ENCODE data around the gene LRRIQ3. TPM values are rescaled to one million over a fixed set of nuclear protein-coding genes. Genes with fewer than 3 reads are reported as not detected.

The LRRIQ3 gene, protein sequence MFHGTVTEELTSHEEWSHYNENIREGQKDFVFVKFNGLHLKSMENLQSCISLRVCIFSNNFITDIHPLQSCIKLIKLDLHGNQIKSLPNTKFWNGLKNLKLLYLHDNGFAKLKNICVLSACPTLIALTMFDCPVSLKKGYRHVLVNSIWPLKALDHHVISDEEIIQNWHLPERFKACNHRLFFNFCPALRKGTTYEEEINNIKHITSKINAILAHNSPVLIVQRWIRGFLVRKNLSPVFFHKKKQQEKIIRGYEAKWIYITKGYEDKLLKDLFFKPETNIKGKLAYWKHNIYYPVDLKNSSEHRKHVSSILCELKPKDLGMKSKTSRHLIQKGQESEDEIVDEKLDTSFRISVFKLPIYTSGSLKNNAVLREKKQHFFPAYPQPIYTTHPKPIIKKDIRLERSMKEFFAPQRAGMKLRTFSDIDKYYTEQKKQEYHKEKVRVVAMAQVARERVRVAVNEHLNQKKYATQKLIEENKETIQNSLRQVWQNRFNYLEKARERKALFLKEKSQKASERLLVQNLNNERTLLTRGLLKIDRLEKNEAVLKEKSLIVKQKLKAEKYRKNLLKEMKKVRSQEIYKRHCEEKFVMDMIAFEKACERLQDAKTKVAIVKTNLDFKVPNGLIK
- total RNA-seq = 0.39 and 0.53 TPM in 2 replicates

DNA sequence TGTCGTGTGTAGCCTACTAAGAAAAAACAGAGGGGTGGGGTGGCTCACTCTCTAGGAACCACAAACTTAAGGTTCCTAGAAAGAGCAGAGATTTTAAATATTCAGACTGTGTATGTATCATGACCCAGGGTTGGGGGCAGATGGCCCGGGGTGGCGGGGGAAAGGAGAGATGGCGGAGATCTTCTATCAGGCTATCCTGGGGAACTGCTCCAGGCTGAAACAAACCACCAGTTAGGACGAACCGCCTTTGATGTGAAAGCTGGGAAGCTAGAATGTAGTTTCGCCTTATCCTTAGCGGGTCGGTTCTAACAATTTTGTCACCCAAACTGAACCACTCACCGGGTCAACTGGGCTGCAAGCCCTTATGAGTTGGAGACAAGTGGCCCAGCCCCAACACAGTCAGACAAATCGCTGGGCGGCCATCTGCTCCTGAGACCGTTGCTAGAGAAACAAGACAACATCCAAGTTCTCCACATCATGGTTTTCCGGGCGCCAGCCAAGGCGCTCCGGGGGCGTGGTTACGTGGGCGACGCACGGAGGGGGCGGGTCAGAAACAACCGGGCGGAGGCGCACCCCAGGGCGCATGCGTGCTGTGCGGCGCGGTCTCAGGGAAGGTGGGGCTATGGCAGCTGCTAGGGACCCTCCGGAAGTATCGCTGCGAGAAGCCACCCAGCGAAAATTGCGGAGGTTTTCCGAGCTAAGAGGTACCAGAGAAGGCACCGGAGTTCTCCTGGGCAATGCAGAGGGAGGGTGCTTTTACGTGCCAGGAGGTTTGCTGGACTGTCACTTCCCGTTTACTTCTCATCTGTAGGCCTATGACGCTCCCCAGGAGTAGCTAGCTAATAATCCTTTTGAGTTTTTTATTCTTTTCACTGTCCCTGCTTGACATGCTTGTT, at the start of gene LRRIQ3, which contains the start of gene FPGT:
TSS of gene LRRIQ3 (minus strand) at position 520 of the 896 bp plus-strand sequence. CDS start 14,492 bp downstream, outside the sequence.
TSS of gene FPGT (plus strand) at position 586 of the 896 bp plus-strand sequence. CDS start at position 623, 37 bp downstream.

DNA sequence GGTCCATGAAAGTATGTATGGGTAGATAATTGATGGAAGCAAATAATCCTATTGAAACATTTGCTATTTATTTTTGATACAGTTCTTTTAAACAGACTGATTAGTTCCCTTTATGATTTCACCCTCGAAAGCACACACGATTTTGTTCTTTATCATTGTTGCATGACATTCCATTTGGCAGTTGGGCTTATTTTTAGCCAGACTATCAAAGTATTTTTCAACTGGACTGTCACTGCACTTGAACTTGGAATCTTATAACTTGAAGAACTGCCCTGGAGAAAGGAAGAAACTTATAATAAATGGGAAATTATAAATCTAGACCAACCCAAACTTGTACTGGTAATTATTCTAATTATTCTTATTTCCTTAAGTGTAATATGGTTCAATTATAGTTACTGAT, 37.2 kb upstream of the LRRIQ3 start, which contains the start of gene TNNI3K:
TSS of gene TNNI3K (plus strand) at position 235 of the 400 bp plus-strand sequence. CDS start at position 300, 65 bp downstream.

Other genes with a start within 250 kb of the LRRIQ3 start
- gene FPGT, start 66 bp upstream of the LRRIQ3 start, total RNA-seq = 11.3 and 13.4 TPM in 2 replicates
- not detected in 2 replicates for gene TNNI3K, start 37.2 kb upstream of the LRRIQ3 start, total RNA-seq